HEK293 (cell line): ENCODE measurements around the gene PDE9A.

Source experiments
- CTCF ChIP-seq: fragments of 450-650 bp; formaldehyde crosslinking; IDR thresholded peaks from 2 replicates; pipeline ENCODE4 v1.5.1; 2016; ENCODE audit warnings: missing biosample characterization, missing genetic modification characterization
- FEZF1 ChIP-seq: fragments of 450-650 bp; formaldehyde crosslinking; IDR thresholded peaks from 2 replicates; pipeline ENCODE4 v1.5.1; 2016; ENCODE audit warnings: missing biosample characterization, missing genetic modification characterization
- SP2 ChIP-seq: fragments of 450-650 bp; formaldehyde crosslinking; IDR thresholded peaks from 2 replicates; pipeline ENCODE4 v1.5.1; 2016; ENCODE audit warnings: missing biosample characterization, missing genetic modification characterization
- ZBTB17 ChIP-seq: fragments of 450-650 bp; formaldehyde crosslinking; IDR thresholded peaks from 2 replicates; pipeline ENCODE4 v1.5.1; 2016; ENCODE audit warnings: missing biosample characterization, missing genetic modification characterization
- ZFP37 ChIP-seq: fragments of 450-650 bp; formaldehyde crosslinking; IDR thresholded peaks from 2 replicates; pipeline ENCODE4 v1.5.1; 2016; ENCODE audit warnings: missing biosample characterization, missing genetic modification characterization
- ZNF2 ChIP-seq: fragments of 450-650 bp; formaldehyde crosslinking; IDR thresholded peaks from 2 replicates; pipeline ENCODE4 v1.5.1; 2016; ENCODE audit warnings: missing biosample characterization, missing genetic modification characterization
- ZNF274 ChIP-seq, 2 experiments: fragments of 200-500 bp in 1 of 2; fragments of 450-650 bp in 1 of 2; sonication (Bioruptor generic) in 1 of 2; formaldehyde crosslinking in 1 of 2; IDR thresholded peaks; 2 replicates each; pipeline versions ENCODE4 v1.5.1 to v1.6.1; 2014 to 2016; ENCODE audit warnings: borderline replicate concordance in 1 of 2, inconsistent platforms in 1 of 2, low read length in 1 of 2, missing biosample characterization in 1 of 2, missing genetic modification characterization in 1 of 2
- ZNF391 ChIP-seq: fragments of 450-650 bp; formaldehyde crosslinking; IDR thresholded peaks from 2 replicates; pipeline ENCODE4 v1.5.1; 2016; ENCODE audit warnings: low read depth, missing biosample characterization, missing genetic modification characterization, borderline replicate concordance
- ZNF561 ChIP-seq: fragments of 450-650 bp; IDR thresholded peaks from 2 replicates; pipeline ENCODE4 v1.5.1; 2018; ENCODE audit warnings: missing biosample characterization, missing genetic modification characterization, borderline replicate concordance
- ZNF658 ChIP-seq: fragments of 450-650 bp; formaldehyde crosslinking; IDR thresholded peaks from 2 replicates; pipeline ENCODE4; 2016; ENCODE audit warnings: missing biosample characterization, missing genetic modification characterization

- TF ChIP-seq SP2 (tag by site-specific recombination) (no peak), CTCF (tag by site-specific recombination) (no peak), ZNF2 (tag by site-specific recombination) (no peak), FEZF1 (tag by site-specific recombination) (no peak), ZFP37 (no peak), ZNF658 (no peak), ZNF391 (no peak), ZNF561 (tag by site-specific recombination) (no peak), ZNF274 (IDR thresholded peaks at IDR 0.05; ENCODE audit: low read length) (no peak), ZNF274 (tag by site-specific recombination; IDR thresholded peaks at IDR 0.05; ENCODE audit: borderline replicate concordance) (no peak), ZBTB17 (tag by site-specific recombination) (no peak)
Observed at GRCh38 chr21:42818328-42818749, 164.9 kb downstream of the PDE9A start.
